ENCODE data around the gene SBF2. TPM values are rescaled to one million over a fixed set of nuclear protein-coding genes. Genes with fewer than 3 reads are reported as not detected.

Gene SBF2
- total RNA-seq, 1 donor from 2014 or later, result 34.5 TPM

GRCh38 chr11:9759519-9760192 is 534.4 kb downstream of the SBF2 start:
- peak overlapping the region; percentile 88 to 94 for H3K27ac ChIP-seq
- H3K36me3 ChIP-seq, result no peaks in the 10 kb centered on the region
- peak; percentile 97 to 99 for DNase-seq (ENCODE audit: low spot score in 2 of 2)
- H3K4me3 ChIP-seq, result peak overlapping the region; percentile 70 to 74
- peaks cover 13 to 25% of the 10 kb centered on the region in 2 donors for H3K4me1 ChIP-seq
- H3K9me3 ChIP-seq, result no peaks in the 10 kb centered on the region
- TF ChIP-seq CTCF (IDR thresholded peaks at IDR 0.05), result no peak
- H3K27me3 ChIP-seq, result no peaks in the 10 kb centered on the region
- intact Hi-C loops (cut with DNase I), result loop anchor here (1.0 to 5.0 kb wide), 4 partner anchors 42 to 608 kb away; partner anchors contain the start of gene WEE1

GRCh38 chr11:9758637-9759518 is 535.1 kb downstream of the SBF2 start:
- intact Hi-C loops (cut with DNase I), result loop anchor here (1.0 to 5.0 kb wide), 5 partner anchors 187 to 608 kb away; partner anchors contain the start of gene WEE1
- H3K9me3 ChIP-seq, result no peaks in the 10 kb centered on the region
- peak in 2 of 3 experiments; percentile 24 to 42 for TF ChIP-seq CTCF (IDR thresholded peaks at IDR 0.05)
- H3K27ac ChIP-seq, result peak overlapping the region; percentile 88 to 94
- peak; percentile 41 to 87 for DNase-seq (ENCODE audit: low spot score in 2 of 2)
- peaks cover 13 to 23% of the 10 kb centered on the region in 2 donors for H3K4me1 ChIP-seq
- H3K36me3 ChIP-seq, result no peaks in the 10 kb centered on the region
- peak overlapping the region; percentile 70 to 74 for H3K4me3 ChIP-seq
- no peaks in the 10 kb centered on the region for H3K27me3 ChIP-seq

DNA sequence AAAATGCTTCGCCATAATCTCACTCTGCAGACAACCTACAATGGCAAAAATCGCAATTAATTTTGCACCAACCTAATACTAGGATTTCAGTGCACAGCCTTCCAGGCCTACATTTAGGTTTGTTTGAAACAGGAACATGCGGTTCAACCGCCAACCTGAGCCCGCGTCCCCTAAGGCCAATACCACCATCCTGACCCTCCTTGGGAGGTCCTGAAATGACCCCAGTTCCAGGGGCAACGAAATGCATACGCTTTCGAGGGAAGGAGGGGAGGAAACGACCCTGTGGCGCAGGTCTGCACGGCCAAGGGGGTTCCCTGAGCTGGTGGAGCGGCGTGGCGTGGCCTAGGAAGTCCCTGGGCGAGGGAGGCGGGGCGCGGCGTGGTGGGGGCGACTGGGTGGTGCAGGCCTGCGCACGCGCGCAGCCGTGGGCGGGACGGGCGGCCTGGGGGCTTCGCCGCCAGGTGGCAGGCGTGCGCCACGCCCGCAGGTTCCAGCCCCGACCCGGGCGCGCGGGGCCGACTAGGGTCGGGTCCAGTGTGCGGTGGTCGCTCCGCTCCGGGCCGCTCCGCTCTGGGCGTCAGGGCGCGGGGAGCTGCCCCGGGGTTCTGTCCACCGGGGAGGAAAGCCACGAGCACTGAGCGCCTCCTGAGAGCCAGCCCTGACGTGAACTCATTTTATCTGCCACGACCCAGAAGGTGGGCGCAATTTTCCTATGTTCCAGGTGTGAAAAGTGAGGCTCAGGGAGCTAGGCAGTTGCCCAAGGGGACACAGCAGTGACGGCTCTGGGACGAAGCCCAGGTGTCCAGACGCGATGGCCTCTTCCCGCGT is 536.0 kb downstream of the SBF2 start:
- H3K36me3 ChIP-seq, result no peaks in the 10 kb centered on the region
- intact Hi-C loops (cut with DNase I), result loop anchor here (1.0 to 5.0 kb wide), 5 partner anchors 186 to 609 kb away; partner anchors contain the start of gene WEE1
- peak in 2 of 3 experiments; percentile 51 to 99 for TF ChIP-seq CTCF (IDR thresholded peaks at IDR 0.05)
- H3K4me1 ChIP-seq, result peaks cover 13 to 23% of the 10 kb centered on the region in 2 donors
- peak; percentile 50 to 91 for DNase-seq (ENCODE audit: low spot score in 2 of 2)
- H3K27ac ChIP-seq, result peak overlapping the region; percentile 88 to 94
- H3K27me3 ChIP-seq, result no peaks in the 10 kb centered on the region
- H3K4me3 ChIP-seq, result peak overlapping the region; percentile 70 to 74
- no peaks in the 10 kb centered on the region for H3K9me3 ChIP-seq

GRCh38 chr11:9756878-9757277 is 537.1 kb downstream of the SBF2 start:
- H3K4me1 ChIP-seq, result peaks cover 13 to 23% of the 10 kb centered on the region in 2 donors
- intact Hi-C loops (cut with DNase I), result loop anchor here (5.0 kb wide), 2 partner anchors 185 to 610 kb away; partner anchors contain the start of gene WEE1

More at GRCh38 chr11:9756878-9757277, 537.1 kb downstream of the SBF2 start:
- Histone ChIP-seq H3K9me3 (no peaks in the 10 kb centered on the region), H3K4me3 (no peak overlapping the region), H3K36me3 (peaks cover 4 to 5% of the 10 kb centered on the region in 2 donors), H3K27me3 (no peaks in the 10 kb centered on the region), H3K27ac (no peak overlapping the region)
- TF ChIP-seq CTCF (IDR thresholded peaks at IDR 0.05), result no peak
- DNase-seq (ENCODE audit: low spot score in 2 of 2), result no peak
